HG02642 (cell line): ENCODE measurements around the gene ATP11A.
A peak's percentile ranks its signal among the peaks of the same experiment; 100 is the strongest.

Source experiments
- ATAC-seq: cut with Tn5 transposase; IDR thresholded peaks from one replicate; pipeline ENCODE4 v1.9.1; 2021; ENCODE audit warnings: mild to moderate bottlenecking; ENCODE audit not compliant: unreplicated experiment, poor library complexity

ATP11A gene

DNA sequence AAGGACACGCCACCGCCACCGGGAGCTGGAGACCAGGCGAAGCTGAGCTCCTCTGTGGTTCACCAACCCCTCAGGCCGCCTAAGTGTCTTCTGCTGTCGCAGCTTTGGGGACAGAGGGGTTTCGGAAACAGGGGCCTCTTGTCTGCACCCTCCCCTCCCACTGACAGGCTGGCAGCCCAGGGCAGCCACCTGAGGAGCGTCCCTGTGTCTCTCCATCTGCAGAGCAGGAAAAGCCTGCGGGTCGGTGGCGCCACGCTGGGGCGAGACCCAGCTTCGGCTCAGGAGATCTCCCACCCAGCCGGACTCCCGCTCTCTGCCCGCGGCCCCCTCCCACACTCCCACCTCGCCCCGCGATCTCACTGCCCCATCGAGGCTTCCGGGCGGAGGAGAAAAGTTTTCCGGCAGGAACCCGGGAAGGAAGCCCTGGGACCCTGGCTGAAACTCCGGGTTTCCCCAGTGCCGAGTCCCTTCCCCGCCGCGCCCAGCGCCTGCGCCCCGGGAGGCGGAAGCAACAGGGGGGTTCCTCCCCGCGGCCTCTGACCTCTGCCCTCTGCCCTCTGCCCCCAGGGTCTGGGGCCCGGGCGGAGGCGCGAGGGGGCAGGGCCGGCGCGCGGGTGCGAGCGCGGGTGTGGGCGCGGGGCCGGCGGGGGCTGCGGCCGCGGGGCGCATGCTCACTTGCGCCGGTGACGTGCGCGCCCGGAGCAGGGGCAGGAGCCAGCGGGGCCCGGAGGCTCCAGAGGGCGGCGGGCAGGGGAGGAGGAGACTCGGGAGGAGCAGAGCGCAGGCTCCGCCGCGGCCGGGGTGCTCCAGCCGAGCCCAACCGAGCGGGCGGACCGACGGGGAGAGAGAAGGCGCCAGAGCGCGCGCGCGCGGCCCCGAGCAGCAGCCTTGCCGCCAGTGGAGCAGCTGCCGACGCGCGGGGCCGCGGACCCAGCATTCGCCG, at the start of gene ATP11A:
Gene ATP11A (plus strand): TSS at position 736 of the 943 bp plus-strand sequence. CDS start 379 bp downstream, outside the sequence.
- ATAC-seq: peak; percentile 82

DNA sequence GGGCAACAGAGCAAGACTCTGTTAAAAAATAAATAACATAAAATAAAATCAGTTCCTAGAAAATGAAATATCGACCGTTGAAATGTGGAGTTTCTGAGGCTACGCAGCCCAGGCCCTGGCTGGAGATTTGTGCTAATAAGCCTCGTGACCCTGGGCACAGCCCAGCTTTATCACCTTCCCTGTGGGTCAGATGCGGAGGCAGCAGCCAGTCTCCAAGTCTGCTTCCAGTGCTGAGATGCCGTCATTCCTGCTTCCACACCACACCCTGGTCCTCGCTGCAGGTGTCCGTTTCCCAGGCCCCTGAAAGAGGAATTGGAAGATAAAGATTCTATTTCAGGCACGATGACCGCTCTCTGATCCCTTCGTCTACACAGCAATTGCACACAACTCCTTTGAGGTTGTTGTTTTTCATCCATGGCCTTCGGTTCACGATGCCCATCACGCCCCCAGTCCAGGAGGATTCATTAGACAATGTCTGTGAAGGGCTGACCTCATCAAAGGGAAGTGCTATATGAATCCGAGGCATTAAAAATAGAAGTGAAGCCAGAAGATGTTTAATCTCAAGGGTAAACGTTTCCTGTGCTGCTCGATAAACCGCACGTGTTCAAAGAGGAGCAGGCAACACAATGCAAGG, 48.3 kb upstream of the ATP11A start:
- ATAC-seq: no peak

DNA sequence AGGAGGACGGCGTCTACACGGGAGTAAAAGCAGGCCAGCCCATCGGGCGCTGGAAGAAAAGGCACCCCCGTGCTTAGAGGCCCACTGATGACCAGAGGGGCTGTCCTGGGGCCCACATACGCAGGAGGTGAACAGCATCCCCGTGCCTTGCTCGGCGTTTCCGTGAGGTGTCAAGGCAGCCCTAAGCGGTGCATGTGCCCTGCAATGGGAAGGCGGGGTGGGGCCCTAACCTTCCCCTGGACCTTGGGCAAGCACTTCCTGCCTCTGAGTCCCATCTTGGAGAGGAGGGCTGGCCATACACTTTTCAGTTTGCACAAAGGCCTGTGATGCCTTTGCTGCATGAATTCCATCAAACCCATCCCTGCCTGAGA, 47.8 kb upstream of the ATP11A start:
- no peak for ATAC-seq

GRCh38 chr13:112643759-112644459, 45.9 kb upstream of the ATP11A start:
- no peak for ATAC-seq

DNA sequence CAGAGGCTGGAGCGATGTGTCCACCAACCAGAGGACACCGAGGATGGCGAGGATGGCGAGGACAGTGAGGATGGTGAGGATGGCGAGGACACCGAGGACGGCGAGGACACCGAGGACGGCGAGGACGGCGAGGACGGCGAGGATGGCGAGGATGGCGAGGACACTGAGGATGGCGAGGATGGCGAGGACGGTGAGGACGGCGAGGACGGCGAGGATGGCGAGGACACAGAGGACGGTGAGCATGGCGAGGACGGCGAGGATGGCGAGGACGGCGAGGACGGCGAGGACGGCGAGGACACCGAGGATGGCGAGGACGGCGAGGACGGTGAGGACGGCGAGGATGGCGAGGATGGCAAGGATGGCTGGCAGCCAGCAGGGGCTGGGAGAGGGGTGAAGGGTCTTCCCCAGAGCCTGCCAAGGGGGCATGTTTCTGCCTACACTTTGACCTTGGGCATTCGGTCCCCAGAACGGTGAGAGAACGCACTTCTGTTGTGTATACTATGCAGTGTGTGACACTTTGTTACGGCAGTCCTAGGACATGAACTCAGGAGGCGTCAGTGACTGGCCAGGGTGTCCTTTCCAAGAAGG, 44.4 kb upstream of the ATP11A start:
- no peak for ATAC-seq

DNA sequence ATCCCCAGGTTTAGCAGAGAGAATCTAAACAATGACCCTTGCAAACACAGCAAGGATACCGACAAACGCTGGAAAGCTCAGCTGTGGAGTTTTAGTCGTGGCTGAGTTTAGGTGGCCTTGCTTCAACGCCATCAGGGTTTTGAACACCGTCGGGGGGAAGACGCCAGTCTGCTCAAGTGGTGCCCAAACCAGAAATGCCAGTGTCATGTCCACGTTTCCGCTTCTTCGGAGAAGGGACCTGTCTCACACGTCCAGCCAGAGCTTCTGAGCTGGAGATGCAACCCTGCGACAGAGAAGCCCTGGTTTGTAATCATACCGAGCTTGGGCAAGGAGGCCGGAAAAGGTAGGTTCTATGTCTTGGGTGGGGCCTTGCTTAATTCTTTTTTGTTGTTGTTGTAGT, 42.6 kb upstream of the ATP11A start:
- no peak for ATAC-seq

- ATAC-seq: no peak
Measured at GRCh38 chr13:112648101-112648500, 41.7 kb upstream of the ATP11A start.

DNA sequence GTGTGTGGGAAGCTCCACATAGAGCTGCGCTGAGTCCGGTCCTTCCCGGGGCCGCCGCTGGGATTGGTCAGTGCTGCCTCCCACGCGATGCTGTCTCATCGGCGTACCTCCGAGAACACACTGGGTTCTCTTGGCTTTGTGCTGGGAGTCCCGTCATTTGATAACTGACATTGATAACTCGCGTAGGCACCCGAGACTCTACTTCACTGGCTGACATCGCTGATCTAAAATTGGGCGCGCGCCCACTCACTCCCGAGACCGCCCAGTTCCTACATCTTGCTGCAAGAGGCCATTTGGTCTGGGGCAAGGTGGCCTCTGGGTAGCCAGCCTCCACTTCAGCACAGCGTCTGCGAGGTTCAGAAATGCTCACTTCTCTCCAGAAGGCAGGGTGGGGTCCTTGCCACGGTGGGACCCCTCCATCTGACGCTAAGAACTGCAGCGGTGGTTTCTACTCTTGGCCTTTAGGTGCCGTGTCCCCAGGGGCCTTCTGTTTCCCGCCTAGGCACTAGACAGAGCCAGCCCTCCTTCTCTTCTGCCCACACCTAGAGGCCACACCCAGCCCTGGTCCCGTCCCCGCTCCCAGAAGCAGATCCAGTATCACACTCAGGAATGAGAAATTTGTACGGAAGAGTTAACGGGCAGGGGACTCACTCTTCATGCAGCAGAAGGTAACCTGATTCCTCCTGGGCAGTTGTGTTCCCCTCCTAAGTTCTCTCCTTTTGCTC, 40.7 kb upstream of the ATP11A start:
- ATAC-seq: no peak

DNA sequence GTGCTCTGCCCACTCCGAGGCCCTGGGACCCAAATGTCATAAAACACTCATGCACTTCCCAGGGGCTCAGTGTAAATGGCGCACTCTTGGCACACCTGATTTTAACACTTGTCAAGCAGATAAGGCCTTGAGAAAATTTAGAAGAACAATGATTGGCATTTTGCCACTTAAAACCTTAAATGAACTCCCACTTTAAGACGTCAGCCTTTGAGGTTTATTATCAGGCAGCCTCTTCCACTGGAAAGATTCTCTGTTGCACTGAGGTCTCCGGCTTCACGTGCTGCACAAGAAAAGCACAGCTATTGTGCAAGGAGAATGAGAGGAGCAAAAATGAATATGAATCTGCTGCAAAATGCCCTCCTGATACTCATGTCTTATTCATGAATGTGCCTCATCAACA, 38.5 kb upstream of the ATP11A start:
- ATAC-seq: no peak

- no peak for ATAC-seq
Measured at GRCh38 chr13:112651750-112652511, 37.9 kb upstream of the ATP11A start.

GRCh38 chr13:112652512-112653070, 37.2 kb upstream of the ATP11A start:
- no peak for ATAC-seq

DNA sequence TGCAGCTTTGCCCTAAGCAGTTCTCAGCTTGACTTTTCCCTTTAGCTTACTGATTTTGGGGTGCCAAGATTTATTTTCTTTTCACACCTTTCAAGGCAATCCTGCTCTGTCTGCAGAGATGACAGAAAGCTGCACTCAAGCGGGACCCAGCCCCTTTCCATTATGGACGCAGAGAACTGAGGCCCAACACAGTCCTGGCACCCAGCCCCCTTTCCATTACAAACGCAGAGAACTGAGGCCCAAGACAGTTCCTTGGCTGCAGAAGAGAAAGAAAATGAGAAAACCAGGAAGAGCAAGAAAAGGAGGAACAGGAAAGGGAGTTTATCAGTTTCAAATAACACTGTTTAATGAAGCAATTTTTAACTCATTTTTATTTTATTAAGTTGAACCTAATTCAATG, 36.8 kb upstream of the ATP11A start:
- ATAC-seq: no peak

GRCh38 chr13:112655913-112656312, 33.9 kb upstream of the ATP11A start:
- ATAC-seq: no peak

- no peak for ATAC-seq
Measured at GRCh38 chr13:112657850-112658445, 31.9 kb upstream of the ATP11A start.

GRCh38 chr13:112658808-112659207, 31.0 kb upstream of the ATP11A start:
- ATAC-seq: no peak

DNA sequence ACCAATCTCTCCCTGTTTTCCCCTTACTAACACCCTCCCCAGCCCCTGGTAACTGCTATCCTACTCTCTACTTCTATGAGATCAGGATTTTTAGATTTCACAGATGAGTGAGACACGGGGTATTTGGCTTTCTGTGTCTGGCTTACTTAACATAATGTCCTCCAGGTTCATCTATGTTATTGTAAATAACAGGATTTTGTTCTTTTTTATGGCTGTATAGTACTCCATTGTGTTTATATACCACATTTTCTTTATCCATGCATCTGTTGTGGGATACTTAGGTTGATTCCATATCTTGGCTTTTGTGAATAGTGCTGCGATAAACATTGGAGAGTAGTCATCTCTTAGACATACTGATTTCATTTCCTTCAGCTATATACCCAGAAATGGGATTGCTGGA, 28.5 kb upstream of the ATP11A start:
- no peak for ATAC-seq

- no peak for ATAC-seq
Measured at GRCh38 chr13:112664501-112665203, 25.2 kb upstream of the ATP11A start.

GRCh38 chr13:112668924-112669323, 20.9 kb upstream of the ATP11A start:
- ATAC-seq: no peak
